HG03159 (cell line): ENCODE data around the gene DMGDH.

Experiments used
- ATAC-seq: cut with Tn5 transposase; IDR thresholded peaks from one replicate; pipeline ENCODE4 v1.9.1; 2021; ENCODE audit warnings: mild to moderate bottlenecking, moderate library complexity; ENCODE audit not compliant: unreplicated experiment

The DMGDH gene

DNA sequence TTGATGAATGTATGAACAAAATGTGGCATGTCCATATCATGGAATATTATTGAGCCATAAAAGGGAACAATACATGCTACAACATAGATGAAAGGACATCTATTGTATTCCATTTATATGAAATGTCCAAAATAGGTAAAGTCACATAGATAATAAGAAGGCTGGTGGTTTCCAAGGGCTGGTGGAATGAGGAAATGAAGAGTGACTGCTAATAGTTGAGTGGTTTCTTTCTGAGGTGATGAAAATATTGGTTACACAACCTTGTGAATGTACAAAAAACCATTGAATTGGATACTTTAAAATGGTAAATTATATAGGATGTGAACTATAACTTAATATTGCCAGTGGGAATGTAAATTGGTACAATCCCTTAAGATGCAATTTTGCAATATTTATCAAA is 89.6 kb downstream of the DMGDH start:
- no peak for ATAC-seq

- ATAC-seq: no peak
Measured at GRCh38 chr5:78979117-78979742, 90.2 kb downstream of the DMGDH start.

- no peak for ATAC-seq
Measured at GRCh38 chr5:78975035-78975434, 94.4 kb downstream of the DMGDH start.

DNA sequence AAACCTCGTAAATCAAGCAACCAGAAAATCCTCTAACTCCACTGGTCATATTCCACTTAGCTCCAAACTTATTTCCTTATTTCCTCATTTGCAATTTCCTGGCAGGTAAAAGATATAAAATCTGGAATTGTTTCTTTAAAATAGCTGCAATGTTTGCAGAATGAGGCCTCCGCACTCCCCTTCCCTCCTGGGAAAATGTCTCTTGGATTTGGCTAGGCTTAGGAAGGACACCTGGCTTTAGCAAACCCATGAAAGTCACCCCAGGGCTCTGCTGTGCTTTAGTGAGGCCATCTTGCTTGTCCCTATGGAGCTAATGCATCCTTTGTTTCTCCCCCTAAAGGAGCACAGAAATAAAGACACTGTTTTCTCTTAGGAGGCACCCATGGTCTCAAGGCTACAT is 94.9 kb downstream of the DMGDH start:
- ATAC-seq: no peak

DNA sequence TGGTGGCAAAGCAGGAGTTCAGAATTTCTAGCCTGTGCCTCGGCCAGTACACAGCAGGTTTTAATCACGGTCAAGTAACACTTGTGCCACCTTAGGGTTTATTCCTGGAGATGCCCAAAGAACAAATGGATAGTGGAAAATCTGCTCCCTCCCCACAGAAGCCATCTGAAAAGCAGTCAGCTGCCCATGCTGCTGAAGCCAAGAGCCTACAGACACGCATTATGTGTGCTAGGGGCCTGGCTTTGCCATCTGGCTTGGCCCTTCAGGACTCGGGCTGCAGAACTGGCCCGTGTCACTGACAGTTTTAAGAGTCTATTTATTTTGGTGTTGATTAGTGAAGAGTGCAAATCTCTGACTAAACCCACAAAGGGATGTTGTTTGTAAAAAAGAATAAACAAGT is 95.5 kb downstream of the DMGDH start:
- no peak for ATAC-seq

DNA sequence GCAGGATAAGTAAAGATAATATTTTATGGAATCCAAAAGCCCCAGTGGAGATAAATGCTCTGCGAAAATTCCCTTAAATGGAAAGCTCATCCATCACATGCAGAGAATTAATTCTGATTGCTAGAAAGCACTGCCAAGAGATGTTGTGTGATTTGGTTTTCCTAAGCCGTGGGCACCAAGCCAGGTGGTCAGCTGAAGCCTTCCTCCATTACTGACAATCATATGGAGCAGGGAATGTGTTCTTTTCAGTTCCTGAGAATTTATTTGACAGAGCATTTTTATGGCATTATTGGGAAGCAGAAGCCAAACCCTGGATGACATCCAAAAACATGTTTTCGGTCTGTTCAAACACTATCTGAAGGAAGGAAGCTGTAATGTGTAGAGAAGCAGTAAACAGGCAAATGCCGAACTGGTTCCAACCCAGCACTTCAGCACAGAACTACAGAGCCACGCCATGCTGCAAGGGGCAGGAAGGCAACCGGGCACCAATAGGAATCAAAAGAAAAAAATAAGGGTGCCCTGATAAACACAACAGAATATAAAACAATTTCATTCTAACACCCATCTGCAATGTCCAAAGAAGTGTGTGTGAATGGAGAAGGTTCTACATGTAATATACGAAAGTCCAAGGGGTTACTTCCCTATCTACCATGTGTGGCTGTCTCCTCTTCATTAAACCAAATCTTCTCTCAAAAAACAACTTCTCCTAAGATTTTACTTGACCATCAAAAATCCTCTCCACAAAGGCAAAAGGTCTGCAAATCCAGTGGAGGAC is 96.6 kb downstream of the DMGDH start:
- no peak for ATAC-seq

- no peak for ATAC-seq
Measured at GRCh38 chr5:78971998-78972397, 97.5 kb downstream of the DMGDH start.

- ATAC-seq: no peak
Measured at GRCh38 chr5:78968781-78969180, 100.7 kb downstream of the DMGDH start.

DNA sequence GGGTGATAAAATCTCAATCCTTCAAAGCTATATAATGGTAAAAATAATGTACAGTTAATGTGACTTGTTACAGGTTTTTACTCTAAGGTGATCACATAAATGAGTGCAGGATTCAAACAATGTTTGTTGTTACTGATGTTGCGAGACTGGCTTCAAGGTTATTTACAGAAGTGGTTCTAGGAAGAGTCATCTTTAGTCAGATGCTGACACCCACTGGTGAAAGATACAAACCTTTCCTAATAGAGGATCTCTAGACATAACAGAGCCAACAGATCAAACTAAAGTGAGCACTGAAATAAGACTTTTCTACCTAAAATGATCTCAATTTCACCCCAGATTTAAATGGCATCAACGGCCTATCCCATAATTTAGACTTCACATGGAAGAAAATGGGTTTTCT is 104.6 kb downstream of the DMGDH start:
- no peak for ATAC-seq

DNA sequence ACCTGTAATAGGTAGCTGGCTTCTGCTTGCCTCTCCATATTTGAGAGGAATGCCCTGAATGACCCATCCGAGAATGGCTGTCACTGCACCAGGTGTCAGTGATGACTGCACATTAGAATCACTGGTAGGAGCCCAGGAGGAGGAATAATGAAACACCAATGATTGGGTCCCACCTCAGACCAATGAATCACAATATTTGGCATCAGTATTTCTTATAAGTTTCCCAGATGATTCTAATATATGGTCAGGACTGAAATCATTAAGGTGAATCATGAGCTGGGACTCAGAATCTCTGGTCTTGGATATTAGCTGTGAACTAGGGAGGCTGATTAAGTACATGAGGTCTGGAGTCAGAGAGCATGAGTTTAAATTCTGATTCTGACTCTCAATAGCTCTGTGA is 107.7 kb downstream of the DMGDH start:
- no peak for ATAC-seq

DNA sequence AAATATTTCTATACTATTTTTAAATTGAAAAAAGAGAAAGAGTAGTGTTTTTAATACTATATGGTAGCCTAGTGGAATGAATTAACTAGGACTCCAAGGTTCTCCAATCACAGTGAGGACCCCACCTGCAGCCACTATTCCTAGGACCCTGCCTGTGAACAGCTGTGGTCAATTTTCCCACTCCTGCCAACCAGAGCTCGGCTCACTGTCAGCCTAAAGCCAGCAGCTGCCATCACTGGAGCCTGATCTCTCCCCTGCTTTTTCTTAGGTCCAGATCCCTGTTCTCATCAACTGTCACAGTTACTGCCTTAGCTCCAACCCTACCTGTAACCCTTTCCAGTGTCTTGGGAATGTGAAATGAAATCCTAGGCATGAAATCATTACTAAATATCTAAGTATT is 109.7 kb downstream of the DMGDH start:
- no peak for ATAC-seq

GRCh38 chr5:78958672-78959445 is 110.6 kb downstream of the DMGDH start:
- no peak for ATAC-seq

GRCh38 chr5:78956901-78957300 is 112.6 kb downstream of the DMGDH start:
- ATAC-seq: no peak

DNA sequence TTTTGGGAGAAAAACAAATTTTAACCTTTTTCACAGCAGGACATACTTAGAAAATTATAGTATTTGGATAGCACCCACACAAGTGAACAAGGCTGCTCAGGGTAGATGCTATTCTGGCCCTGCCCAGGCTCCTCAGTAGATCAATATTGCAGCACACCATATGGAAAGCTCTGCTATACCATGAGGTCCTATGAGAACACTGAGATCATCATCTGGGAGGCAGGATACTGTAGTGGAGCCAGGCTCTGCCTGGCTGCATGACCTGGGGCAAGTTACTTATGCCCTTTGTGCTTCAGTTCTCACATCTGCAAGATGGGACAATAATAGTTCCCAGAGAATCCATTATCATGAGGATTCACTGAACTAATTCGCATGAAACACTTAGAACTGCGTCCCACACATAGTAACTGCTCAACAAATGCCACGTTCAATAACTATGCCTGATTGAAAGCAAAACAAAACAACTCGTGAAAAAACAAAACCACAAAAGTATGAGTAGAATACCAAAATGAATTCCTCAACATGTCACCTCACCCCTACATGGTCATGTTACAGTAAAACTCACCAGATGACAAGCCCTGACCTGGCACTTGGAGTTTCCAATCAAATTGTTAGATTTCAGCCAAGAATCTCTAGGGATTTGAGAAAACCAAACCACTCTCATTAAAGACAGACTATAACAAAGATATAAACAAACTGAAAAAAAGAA is 116.2 kb downstream of the DMGDH start:
- peak; percentile 46 for ATAC-seq
